Kidney epithelial cell (primary cell): ENCODE measurements around the gene PSMC4. TPM values are rescaled to one million over a fixed set of nuclear protein-coding genes. Genes with fewer than 3 reads are reported as not detected.
A peak's percentile ranks its signal among the peaks of the same experiment; 100 is the strongest.

Experiments used
- DNase-seq: peaks from one replicate; pipeline ENCODE4 v3.0.0-alpha.2; 2010; ENCODE audit warnings: low read depth
- H3K27me3 ChIP-seq: 2 replicates; pipeline ENCODE4 v1.6.0; 2011; ENCODE audit warnings: low read length; ENCODE audit not compliant: control insufficient read depth, insufficient read depth
- H3K36me3 ChIP-seq: 2 replicates; pipeline ENCODE4 v1.5.1; 2011; ENCODE audit warnings: low read length; ENCODE audit not compliant: control insufficient read depth, insufficient read depth
- H3K4me3 ChIP-seq: 2 replicates; pipeline ENCODE4 v1.5.1; 2011; ENCODE audit warnings: low read depth, mild to moderate bottlenecking, control low read depth, low read length
- CTCF ChIP-seq: IDR thresholded peaks from 2 replicates; pipeline ENCODE4 v1.5.1; 2011; ENCODE audit warnings: mild to moderate bottlenecking, moderate library complexity, low read length, control low read depth, inconsistent platforms; ENCODE audit not compliant: insufficient read depth, poor library complexity, severe bottlenecking
- total RNA-seq: library from RNA; depleted of rRNA; stranded (reverse); fragments of >200 nt; gene quantifications from 2 replicates; pipeline ENCODE4 v1.2.3, GENCODE V29; 2015

Gene PSMC4
- total RNA-seq, 1 donor from 2014 or later = 149 TPM

- no peaks in the 10 kb centered on the region for H3K27me3 ChIP-seq
- TF ChIP-seq CTCF = no peak
Measured at GRCh38 chr19:39986643-39987042, 15.7 kb downstream of the PSMC4 start.

DNA sequence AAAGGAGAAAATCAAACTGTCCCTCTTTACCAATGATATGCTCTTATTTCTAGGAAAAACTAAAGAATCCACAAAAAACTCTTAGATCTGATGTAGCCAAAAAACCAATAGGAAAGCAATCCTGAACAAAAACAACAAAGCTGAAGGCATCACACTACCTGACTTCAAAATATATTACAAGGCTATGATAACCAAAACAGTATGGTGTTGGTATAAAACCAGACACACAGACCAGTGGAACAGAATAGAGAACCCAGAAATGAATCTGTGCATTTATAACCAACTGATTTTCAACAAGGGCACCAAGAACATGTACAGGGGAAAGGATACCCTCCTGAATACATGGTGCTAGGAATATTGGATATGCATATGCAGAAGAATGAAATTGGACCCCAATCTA is 16.2 kb downstream of the PSMC4 start:
- H3K4me3 ChIP-seq = no peak overlapping the region
- H3K36me3 ChIP-seq = no peaks in the 10 kb centered on the region
- no peak for TF ChIP-seq CTCF
- no peak for DNase-seq
- H3K27me3 ChIP-seq = no peaks in the 10 kb centered on the region

More at GRCh38 chr19:39986643-39987042, 15.7 kb downstream of the PSMC4 start:
- H3K4me3 ChIP-seq = no peak overlapping the region
- no peak for DNase-seq
- H3K36me3 ChIP-seq = no peaks in the 10 kb centered on the region

- Histone ChIP-seq H3K27me3 (no peaks in the 10 kb centered on the region), H3K4me3 (no peak overlapping the region), H3K36me3 (no peaks in the 10 kb centered on the region)
- no peak for TF ChIP-seq CTCF
- DNase-seq = no peak
Measured at GRCh38 chr19:39987596-39987995, 16.6 kb downstream of the PSMC4 start.

GRCh38 chr19:39993605-39994004 is 22.6 kb downstream of the PSMC4 start:
- no peak for TF ChIP-seq CTCF
- DNase-seq = no peak
- H3K36me3 ChIP-seq = no peaks in the 10 kb centered on the region

GRCh38 chr19:39994361-39994760 is 23.4 kb downstream of the PSMC4 start:
- no peaks in the 10 kb centered on the region for H3K27me3 ChIP-seq
- H3K36me3 ChIP-seq = no peaks in the 10 kb centered on the region
- H3K4me3 ChIP-seq = no peak overlapping the region
- no peak for DNase-seq
- no peak for TF ChIP-seq CTCF

More at GRCh38 chr19:39993605-39994004, 22.6 kb downstream of the PSMC4 start:
- Histone ChIP-seq H3K4me3 (no peak overlapping the region), H3K27me3 (no peaks in the 10 kb centered on the region)

DNA sequence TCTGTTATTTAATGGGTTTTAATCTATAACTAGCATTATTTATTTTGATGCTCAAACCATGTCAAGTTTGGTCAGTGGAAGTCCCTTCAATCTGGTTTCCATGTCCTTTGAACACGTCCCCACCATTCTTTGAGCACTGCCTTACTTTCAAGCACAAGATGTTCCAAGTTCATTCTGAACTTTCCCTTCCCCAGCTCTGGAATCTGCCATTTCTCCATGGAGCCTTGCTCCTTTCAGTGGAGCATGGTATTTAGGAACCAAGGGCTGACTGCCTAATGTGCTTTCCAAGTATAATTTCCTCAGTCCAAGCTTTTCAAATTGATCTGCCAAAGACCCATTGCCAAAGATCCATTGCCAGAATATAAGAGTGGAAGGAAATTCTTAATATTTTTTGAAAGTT is 24.8 kb downstream of the PSMC4 start:
- no peaks in the 10 kb centered on the region for H3K27me3 ChIP-seq
- H3K4me3 ChIP-seq = peak overlapping the region; percentile 61
- TF ChIP-seq CTCF = no peak
- H3K36me3 ChIP-seq = no peaks in the 10 kb centered on the region
- DNase-seq = no peak
